Stimulated activated CD4-positive, alpha-beta T cell treated with anti-CD3 and anti-CD28 coated beads, Interleukin-4, amount 100 ng/mL, for 4 hours (primary cell): ENCODE results near the gene SPDYE3.
A peak's percentile ranks its signal among the peaks of the same experiment; 100 is the strongest.
"Not testable (repeated sequence)": the region's sequence is repeated elsewhere in the genome, so short reads cannot be mapped to it uniquely, and the experiment has no call there.

Experiments used
- DNase-seq, 2 experiments: peaks; one replicate each; pipeline ENCODE4 v3.0.0-alpha.2; 2020

SPDYE3 gene

GRCh38 chr7:100352984-100353684 is 45.6 kb downstream of the SPDYE3 start:
- no peak for DNase-seq

- peak; percentile 34 to 68 for DNase-seq
Observed at GRCh38 chr7:100353685-100354330, 46.3 kb downstream of the SPDYE3 start.

DNA sequence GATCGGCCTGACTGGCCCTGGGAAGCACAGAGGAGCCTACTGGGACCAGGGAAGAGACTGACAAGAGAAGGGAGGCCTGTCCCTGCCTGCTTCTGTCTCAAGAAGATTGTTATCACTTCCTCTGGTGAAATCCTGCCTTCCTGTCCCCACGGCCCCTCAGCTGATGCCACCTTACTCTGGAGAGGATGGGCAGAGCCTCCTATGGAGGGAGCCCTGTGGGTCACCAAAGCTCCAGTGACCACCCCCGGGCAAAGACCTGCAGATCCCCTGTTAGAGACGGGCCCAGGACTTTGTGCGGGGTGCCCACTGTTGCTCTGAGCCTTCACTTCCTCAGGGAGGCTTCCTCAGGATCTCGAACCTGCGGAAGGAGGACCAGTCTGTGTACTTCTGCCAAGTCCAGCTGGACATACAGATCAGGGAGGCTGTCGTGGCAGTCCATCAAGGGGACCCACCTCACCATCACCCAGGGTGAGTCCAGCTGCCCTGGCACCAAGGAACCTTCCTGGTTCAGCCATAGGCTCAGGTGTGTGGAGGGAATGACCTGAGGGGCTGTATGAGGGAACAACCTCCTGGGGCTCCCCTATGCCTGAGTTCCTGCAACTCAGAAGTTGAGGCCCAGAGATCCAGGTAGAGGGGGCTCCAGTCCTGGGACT is 49.0 kb downstream of the SPDYE3 start:
- DNase-seq = no peak

DNA sequence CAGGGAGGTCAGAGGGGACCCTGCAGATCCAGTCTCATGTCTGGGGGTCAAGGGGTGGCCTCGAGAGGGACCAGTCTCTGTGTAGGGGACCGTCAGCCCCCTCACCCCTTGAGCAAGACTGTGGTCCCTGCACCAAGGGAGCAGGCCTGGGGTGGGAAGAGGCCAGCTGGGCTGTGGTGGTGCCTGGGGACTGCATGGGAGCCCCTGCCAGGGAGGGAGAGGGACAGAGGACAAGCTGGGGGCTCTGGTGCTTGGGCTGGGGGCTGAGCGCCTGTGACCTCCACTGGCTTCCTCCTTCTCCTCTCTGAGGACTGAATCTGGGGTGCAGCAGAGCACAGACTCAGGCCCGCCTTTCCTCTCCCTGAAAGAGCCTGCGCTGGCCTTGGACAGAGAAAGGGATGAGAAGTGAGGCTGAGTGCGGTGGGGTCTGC is 49.6 kb downstream of the SPDYE3 start:
- DNase-seq = no peak

DNA sequence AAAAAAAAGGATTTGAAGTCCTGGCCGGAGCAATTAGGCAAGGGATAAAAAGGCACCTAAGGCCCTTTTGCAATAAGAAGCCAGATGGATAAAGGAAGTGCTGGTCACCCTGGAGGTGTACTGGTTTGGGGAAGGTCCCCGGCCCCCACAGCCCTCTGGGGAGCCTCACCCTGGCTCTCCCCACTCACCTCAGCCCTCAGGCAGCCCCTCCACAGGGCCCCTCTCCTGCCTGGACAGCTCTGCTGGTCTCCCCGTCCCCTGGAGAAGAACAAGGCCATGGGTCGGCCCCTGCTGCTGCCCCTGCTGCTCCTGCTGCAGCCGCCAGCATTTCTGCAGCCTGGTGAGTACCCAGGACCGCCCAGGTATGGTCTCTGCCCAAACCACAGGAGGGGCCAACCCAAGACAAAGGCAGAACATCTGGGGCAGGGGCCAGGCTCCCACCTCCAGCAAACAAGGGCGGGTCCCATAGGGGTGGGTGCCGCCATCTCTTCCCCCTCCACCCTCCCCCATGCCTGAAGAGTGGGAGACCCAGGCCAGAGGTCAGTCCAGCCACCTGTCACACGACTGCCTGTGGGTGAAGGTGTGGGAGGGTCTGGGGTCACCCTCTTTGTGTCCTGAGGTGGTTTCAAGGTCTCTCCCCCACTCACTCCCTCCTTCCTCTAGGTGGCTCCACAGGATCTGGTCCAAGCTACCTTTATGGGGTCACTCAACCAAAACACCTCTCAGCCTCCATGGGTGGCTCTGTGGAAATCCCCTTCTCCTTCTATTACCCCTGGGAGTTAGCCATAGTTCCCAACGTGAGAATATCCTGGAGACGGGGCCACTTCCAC is 50.7 kb downstream of the SPDYE3 start, which contains the start of gene PILRB:
Gene PILRB (plus strand): TSS at position 91 of the 830 bp plus-strand sequence. CDS start 186 bp downstream, at position 277.
- DNase-seq = no peak

GRCh38 chr7:100358857-100359212 is 51.3 kb downstream of the SPDYE3 start:
- DNase-seq = no peak

DNA sequence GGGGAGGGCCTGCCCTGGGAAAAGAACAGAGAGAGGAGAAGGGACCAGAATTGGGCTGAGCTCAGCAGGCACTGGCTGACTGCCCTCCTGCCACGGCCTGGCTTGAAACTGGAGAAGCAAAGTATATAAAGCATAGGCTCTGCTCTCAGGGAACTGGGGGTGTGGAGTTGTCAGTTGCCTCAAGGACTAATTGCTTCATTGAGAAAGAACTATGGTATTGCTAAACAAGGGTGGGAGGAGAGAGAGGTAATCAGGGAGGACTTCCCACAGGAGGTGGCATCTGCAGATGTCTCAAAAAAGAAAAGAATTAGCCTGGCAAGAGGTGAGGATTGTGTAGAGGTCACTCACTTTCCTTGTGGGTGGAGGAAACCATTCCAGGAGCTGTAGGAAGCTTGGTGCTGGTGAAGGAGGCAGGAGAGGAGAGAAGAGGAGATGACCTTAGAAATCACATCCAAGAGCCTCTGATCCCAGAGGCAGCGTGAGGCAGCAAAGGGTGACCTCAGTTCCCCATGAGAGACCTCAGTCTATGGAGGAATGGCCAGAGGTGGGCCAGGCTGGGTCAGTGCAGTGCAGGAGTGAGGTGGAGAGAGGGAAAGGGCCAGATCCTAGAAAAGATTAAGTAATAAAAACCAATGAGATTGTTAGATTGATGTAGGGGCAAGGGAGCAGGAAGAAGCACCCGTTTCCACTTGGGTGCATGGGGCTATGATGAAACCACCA is 52.8 kb downstream of the SPDYE3 start:
- no peak for DNase-seq

- no peak for DNase-seq
Observed at GRCh38 chr7:100363098-100363497, 55.6 kb downstream of the SPDYE3 start.

DNA sequence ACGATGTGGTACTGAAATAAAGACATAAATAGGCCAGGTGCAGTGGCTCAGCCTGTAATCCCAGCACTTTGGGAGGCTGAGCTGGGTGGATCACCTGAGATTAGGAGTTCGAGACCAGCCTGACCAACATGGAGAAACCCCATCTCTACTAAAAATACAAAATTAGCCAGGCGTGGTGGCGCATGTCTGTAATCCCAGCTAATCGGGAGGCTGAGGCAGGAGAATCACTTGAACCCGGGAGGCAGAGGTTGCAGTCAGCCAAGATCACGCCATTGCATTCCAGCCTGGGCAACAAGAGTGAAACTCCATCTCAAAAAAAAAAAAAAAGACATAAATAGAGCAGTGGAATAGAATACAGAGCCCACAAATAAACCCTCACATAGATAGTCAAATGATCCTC is 56.3 kb downstream of the SPDYE3 start:
- not testable (repeated sequence) for DNase-seq

DNA sequence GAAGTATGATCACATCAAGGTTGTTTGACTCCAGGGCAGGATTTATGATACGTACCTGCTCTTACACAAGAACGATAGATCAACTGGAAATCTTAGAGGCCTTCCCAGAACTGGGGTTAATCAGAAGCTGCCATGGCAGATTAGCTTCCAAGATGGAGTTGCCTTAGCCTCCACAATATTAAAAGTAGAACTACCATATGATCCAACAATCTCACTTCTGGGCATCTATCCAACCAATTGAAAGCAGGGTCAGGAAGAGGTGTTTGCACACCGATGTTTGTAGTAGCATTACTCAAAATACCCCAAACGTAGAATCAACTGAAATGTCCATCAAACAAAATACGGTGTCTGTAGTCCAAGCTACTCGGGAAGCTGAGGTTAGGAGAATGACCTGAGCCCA is 57.0 kb downstream of the SPDYE3 start:
- no peak for DNase-seq

DNA sequence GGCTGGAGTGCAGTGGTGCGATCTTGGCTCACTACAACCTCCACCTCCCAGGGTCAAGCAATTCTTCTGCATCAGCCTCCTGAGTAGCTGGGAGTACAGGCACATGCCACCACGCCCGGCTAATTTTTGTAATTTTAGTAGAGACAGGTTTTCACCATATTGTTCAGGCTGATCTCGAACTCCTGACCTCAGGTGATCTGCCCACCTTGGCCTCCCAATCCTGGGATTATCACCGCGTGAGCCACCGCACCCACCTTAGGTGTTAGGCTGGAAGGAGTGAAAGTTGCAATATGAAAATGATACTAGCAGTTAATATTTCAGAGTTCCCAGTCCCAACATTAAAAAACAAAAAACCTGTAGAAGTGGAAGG is 58.5 kb downstream of the SPDYE3 start:
- DNase-seq = not testable (repeated sequence)

GRCh38 chr7:100366411-100367250 is 59.1 kb downstream of the SPDYE3 start:
- DNase-seq = peak in 1 of 2 experiments; percentile 11

DNA sequence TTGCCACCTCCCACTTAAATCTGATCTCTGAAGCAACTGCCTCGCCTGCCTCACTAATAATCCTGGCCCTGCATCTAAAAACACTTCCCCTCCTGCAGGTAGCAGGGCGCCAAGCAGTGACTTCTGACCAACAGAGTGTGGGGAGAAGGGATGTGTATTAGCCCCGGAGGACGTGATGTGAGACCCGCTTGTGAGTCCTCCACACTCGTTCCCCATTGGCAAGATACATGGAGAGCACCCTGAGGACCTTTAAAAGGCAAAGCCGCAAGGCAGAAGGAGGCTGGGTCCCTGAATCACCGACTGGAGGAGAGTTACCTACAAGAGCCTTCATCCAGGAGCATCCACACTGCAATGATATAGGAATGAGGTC is 59.7 kb downstream of the SPDYE3 start:
- DNase-seq = no peak

GRCh38 chr7:100367676-100368613 is 60.4 kb downstream of the SPDYE3 start:
- DNase-seq = no peak

- no peak for DNase-seq
Observed at GRCh38 chr7:100369105-100369504, 61.6 kb downstream of the SPDYE3 start.

DNA sequence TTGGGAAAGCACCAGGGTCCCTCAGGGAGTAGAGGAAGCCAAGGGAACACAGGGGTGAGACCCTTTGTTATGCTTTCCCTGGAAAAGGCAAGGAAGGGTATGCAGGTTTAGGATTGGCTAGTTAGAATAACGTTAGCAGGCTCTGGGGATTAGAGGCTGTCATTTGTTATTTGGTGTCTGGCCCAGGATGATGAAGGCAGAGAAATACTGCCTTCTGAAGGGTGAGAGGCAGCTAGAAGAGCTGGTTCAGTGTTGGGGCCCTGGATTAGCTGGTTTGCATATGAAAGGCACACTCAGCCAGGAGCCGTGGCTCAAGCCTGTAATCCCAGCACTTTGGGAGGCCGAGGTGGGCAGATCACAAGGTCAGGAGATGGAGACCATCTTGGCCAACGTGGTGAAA is 62.8 kb downstream of the SPDYE3 start:
- DNase-seq = no peak

GRCh38 chr7:100370746-100371145 is 63.2 kb downstream of the SPDYE3 start:
- no peak for DNase-seq

DNA sequence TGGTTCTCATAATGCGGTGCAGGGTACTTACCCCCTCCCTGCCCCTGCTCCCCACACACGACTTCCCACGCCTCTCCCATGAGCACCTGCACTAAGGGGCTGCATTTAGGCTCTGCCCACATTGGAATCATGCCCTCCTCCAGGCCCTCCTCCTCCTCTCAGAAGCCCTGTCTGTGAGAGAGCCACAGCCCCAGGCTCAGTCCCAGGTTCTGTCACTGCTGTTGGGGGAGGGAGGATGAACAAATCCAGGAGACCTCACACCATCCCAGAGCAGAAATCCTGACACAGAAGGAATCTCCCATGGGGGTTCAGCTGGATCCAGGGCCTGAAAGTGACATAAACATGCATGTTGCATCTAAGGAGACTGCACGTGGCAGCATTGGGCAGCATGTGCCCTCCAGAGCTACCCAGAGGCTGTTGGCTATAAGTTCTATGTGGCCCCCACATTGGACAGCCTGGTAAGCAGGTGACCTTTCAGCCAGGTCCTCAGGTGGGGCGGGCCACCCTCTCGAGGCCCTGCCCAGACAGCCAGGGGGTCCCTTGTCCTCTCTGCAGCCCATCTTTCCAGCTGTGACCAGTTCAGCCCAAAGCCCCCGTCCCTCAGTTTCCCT is 64.2 kb downstream of the SPDYE3 start:
- DNase-seq = no peak
